ENCODE measurements around the gene ABRAXAS1.

ABRAXAS1 gene

GRCh38 chr4:83449009-83449408, 35.9 kb downstream of the ABRAXAS1 start:
- no peak for DNase-seq

DNA sequence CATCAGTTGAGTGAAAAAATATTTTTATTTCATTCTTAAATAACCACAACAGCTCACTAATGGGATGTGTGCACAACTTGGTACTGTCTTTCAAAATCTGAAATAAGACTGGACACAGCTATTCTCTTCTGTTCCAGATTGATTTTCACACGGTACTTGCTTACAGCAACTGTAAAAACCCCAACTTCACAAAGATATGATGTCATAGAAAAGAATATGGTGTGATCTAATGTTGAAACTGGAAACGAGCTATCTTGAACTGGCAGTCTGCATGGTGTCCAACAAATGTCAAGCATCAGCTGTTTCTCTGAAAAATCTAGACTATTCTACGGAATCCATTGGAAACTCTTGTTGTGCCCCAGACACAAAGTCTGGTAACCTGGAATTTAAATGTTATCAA, 44.0 kb downstream of the ABRAXAS1 start:
- DNase-seq = no peak

GRCh38 chr4:83440148-83440814, 44.6 kb downstream of the ABRAXAS1 start:
- DNase-seq = no peak

DNA sequence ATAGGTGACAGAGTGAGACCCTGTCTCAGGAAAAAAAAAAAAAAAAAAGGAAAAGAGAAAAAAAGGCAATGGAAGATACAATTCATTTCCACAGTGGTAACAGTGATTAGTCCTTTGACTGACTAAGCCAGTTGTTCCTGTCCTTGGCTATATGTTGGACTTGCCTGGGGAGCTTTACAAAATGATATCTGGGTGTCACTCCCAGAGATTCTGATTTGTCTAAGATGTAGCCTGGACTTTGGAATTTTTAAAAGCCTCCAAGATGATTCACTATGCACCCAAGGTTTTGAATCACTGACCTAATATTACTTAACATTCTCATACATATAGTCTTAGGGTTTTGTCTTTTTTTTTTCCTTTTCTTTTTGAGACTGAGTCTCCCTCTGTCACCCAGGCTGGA, 46.2 kb downstream of the ABRAXAS1 start:
- DNase-seq = no peak

DNA sequence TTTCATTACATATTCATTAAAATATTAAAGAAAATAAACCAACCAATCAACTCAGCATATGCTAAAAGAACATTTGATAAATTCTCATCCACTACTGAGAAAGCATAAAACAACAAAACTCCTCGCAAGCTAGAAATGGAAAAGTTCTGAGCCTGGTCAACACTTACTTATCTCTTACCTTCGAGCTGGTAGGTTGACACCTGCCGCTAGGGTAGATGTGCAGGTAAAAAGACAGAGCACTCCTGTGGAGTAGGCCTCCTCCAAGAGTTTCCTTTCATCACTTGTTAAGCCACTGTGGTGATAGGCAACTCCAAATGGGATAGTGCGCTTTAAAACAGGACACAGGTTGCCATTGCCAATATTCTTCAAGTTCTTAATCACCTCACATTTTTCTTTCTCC, 48.2 kb downstream of the ABRAXAS1 start:
- no peak for DNase-seq

- DNase-seq = no peak
Observed at GRCh38 chr4:83431200-83431599, 53.7 kb downstream of the ABRAXAS1 start.

- DNase-seq = no peak
Observed at GRCh38 chr4:83418211-83418610, 66.7 kb downstream of the ABRAXAS1 start.

DNA sequence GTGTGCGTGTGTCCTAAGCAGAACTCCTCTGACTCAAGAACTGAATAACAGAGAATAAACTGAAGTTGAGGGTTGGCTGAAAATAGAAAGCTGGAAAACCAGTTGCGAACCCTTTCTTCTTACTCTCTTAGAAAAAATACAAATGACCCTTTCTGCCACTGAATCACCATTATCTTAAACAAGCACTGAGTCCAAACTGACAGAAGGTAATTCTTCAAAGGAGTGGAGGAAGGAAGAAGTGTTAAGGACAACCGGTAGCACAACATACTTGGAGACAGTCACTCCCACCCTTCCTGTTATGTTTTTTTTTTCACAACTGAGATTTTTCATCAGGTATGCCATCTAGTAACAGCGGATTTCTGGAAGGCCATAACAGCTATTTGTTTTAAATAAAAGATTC, 67.3 kb downstream of the ABRAXAS1 start:
- DNase-seq = no peak

DNA sequence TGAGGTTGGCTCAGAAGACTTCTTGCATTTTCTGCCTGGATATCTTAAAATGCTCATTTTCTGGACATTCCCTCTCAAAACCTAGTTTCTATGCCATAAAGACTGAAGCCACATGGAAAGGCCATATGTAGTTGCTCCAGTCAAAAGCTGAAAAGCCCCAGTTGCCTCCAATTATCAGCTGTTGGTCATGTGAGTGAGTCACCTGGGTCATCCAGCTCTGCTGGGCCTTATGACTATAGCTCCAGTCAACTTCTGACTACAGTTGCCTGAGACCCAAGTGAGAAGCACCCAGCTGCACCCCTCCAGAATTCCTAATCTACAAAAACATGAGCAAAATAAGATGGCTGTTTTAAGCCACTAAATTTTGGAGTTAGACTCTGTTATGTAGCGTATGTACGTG, 71.2 kb downstream of the ABRAXAS1 start:
- DNase-seq = no peak
